Activated gamma-delta T cell (primary cell): ENCODE results near the gene VEZF1.

Experiments
- DNase-seq: peaks from one replicate; lab custom pipeline; 2025; lab: John Stamatoyannopoulos, UW

Gene VEZF1

GRCh38 chr17:57928928-57929327 is 59.1 kb downstream of the VEZF1 start:
- no peak for DNase-seq

GRCh38 chr17:57927048-57927723 is 60.9 kb downstream of the VEZF1 start:
- no peak for DNase-seq

GRCh38 chr17:57926723-57927047 is 61.4 kb downstream of the VEZF1 start:
- no peak for DNase-seq

- DNase-seq, result no peak
Observed at GRCh38 chr17:57925361-57925990, 62.6 kb downstream of the VEZF1 start.

- DNase-seq, result no peak
Observed at GRCh38 chr17:57924677-57925076, 63.4 kb downstream of the VEZF1 start.
